H9 (cell line): ENCODE results near the gene RCAN1. TPM values are rescaled to one million over a fixed set of nuclear protein-coding genes. Genes with fewer than 3 reads are reported as not detected.

ENCODE experiments used
- DNase-seq: peaks from one replicate; pipeline ENCODE4 v3.0.0-alpha.2; 2017
- H2AFZ ChIP-seq: one replicate; pipeline ENCODE4 v1.6.1; 2013; ENCODE audit warnings: mild to moderate bottlenecking, low read length, control low read depth, moderate library complexity
- H2AK5ac ChIP-seq: 2 replicates; pipeline ENCODE4 v1.6.1; 2013; ENCODE audit warnings: low read length, control low read depth, mixed read lengths; ENCODE audit not compliant: insufficient read length
- H2BK120ac ChIP-seq: one replicate; pipeline ENCODE4 v1.6.1; 2013; ENCODE audit warnings: low read depth, mild to moderate bottlenecking, low read length, control low read depth, inconsistent platforms; ENCODE audit not compliant: poor library complexity, severe bottlenecking
- H2BK12ac ChIP-seq: 2 replicates; pipeline ENCODE4 v1.6.1; 2013; ENCODE audit warnings: low read length, control low read depth, mixed read lengths, low read depth; ENCODE audit not compliant: insufficient read length
- H2BK15ac ChIP-seq: 2 replicates; pipeline ENCODE4 v1.6.1; 2013; ENCODE audit warnings: low read depth, low read length, control low read depth
- H2BK20ac ChIP-seq: one replicate; pipeline ENCODE4 v1.6.1; 2013; ENCODE audit warnings: low read depth, mild to moderate bottlenecking, low read length, control low read depth, inconsistent platforms; ENCODE audit not compliant: poor library complexity, severe bottlenecking
- H2BK5ac ChIP-seq: 2 replicates; pipeline ENCODE4 v1.6.1; 2013; ENCODE audit warnings: low read length, control low read depth, mixed read lengths; ENCODE audit not compliant: insufficient read length
- H3K14ac ChIP-seq: 2 replicates; pipeline ENCODE4 v1.6.1; 2013; ENCODE audit warnings: low read length, control low read depth; ENCODE audit not compliant: insufficient read depth
- H3K18ac ChIP-seq: 2 replicates; pipeline ENCODE4 v1.6.1; 2013; ENCODE audit warnings: low read depth, mild to moderate bottlenecking, mixed read lengths, low read length, control low read depth; ENCODE audit not compliant: insufficient read length
- H3K23ac ChIP-seq: 2 replicates; pipeline ENCODE4 v1.6.1; 2013; ENCODE audit warnings: low read length, control low read depth, mixed read lengths, low read depth; ENCODE audit not compliant: insufficient read length
- H3K23me2 ChIP-seq: 2 replicates; pipeline ENCODE4 v1.6.1; 2013; ENCODE audit warnings: low read depth, mild to moderate bottlenecking, mixed read lengths, low read length, control low read depth; ENCODE audit not compliant: insufficient read length, poor library complexity, severe bottlenecking
- H3K27ac ChIP-seq: 2 replicates; pipeline ENCODE4 v1.5.1; 2013; ENCODE audit warnings: low read length, control low read depth, mixed read lengths, low read depth; ENCODE audit not compliant: insufficient read length
- H3K27me3 ChIP-seq: 2 replicates; pipeline ENCODE4 v1.6.1; 2013; ENCODE audit warnings: low read length, control low read depth, inconsistent platforms; ENCODE audit not compliant: insufficient read depth
- H3K4ac ChIP-seq: 2 replicates; pipeline ENCODE4 v1.6.1; 2013; ENCODE audit warnings: low read depth, mild to moderate bottlenecking, control low read depth, inconsistent platforms, low read length, moderate library complexity
- H3K4me1 ChIP-seq: 2 replicates; pipeline ENCODE4 v1.6.1; 2013; ENCODE audit warnings: low read length, control low read depth, inconsistent platforms; ENCODE audit not compliant: insufficient read depth
- H3K4me2 ChIP-seq: 2 replicates; pipeline ENCODE4 v1.6.1; 2013; ENCODE audit warnings: low read length, control low read depth, mixed read lengths; ENCODE audit not compliant: insufficient read length, insufficient read depth
- H3K56ac ChIP-seq: 2 replicates; pipeline ENCODE4 v1.6.1; 2013; ENCODE audit warnings: low read depth, mild to moderate bottlenecking, mixed read lengths, low read length, control low read depth; ENCODE audit not compliant: insufficient read length
- H3K79me1 ChIP-seq: 2 replicates; pipeline ENCODE4 v1.6.1; 2013; ENCODE audit warnings: low read depth, mild to moderate bottlenecking, moderate library complexity, low read length, control low read depth, inconsistent platforms; ENCODE audit not compliant: insufficient read depth, poor library complexity, severe bottlenecking
- H3K79me2 ChIP-seq: 2 replicates; pipeline ENCODE4 v1.6.1; 2013; ENCODE audit warnings: low read length, control low read depth, inconsistent platforms; ENCODE audit not compliant: insufficient read depth
- H3K9ac ChIP-seq: 2 replicates; pipeline ENCODE4 v1.6.1; 2013; ENCODE audit warnings: low read length, control low read depth, mixed read lengths; ENCODE audit not compliant: insufficient read length; ENCODE audit errors: extremely low read depth
- H3K9me3 ChIP-seq: one replicate; pipeline ENCODE4 v1.6.1; 2013; ENCODE audit warnings: low read depth, low read length, inconsistent platforms; ENCODE audit not compliant: control insufficient read depth
- H3T11ph ChIP-seq: one replicate; pipeline ENCODE4 v1.6.1; 2013; ENCODE audit warnings: mild to moderate bottlenecking, low read length, control low read depth, inconsistent platforms
- H4K20me1 ChIP-seq: one replicate; pipeline ENCODE4 v1.6.1; 2013; ENCODE audit not compliant: control insufficient read depth, insufficient read length, insufficient read depth
- H4K5ac ChIP-seq: 2 replicates; pipeline ENCODE4 v1.6.1; 2013; ENCODE audit warnings: low read depth, mild to moderate bottlenecking, mixed read lengths, low read length, control low read depth; ENCODE audit not compliant: insufficient read length
- H4K8ac ChIP-seq: replicated peaks from 2 replicates; pipeline ENCODE4 v1.6.1; 2013; ENCODE audit warnings: low read length, control low read depth, mixed read lengths, low read depth; ENCODE audit not compliant: insufficient read length
- H4K91ac ChIP-seq: 2 replicates; pipeline ENCODE4 v1.6.1; 2013; ENCODE audit warnings: low read depth, mild to moderate bottlenecking, moderate library complexity, mixed read lengths, low read length, control low read depth; ENCODE audit not compliant: insufficient read length
- H3K27ac Mint-ChIP-seq, 3 experiments: 2 replicates in 2 of 3; 3 replicates in 1 of 3; pipeline ENCODE4 v1.8.0; 2020 to 2021; ENCODE audit warnings: mixed read lengths in 3 of 3, mild to moderate bottlenecking in 1 of 3, moderate library complexity in 1 of 3
- H3K27me3 Mint-ChIP-seq: 2 replicates; pipeline ENCODE4 v1.8.0; 2021; ENCODE audit warnings: low read depth, mild to moderate bottlenecking, moderate library complexity, mixed read lengths
- H3K36me3 Mint-ChIP-seq, 3 experiments: 2 replicates in 2 of 3; 3 replicates in 1 of 3; pipeline ENCODE4 v1.8.0; 2020 to 2021; ENCODE audit warnings: low read depth in 3 of 3, mixed read lengths in 3 of 3; ENCODE audit not compliant: insufficient read depth in 1 of 3
- H3K4me1 Mint-ChIP-seq, 2 experiments: 2 replicates each; pipeline ENCODE4 v1.8.0; 2020; ENCODE audit warnings: mixed read lengths in 2 of 2
- H3K4me3 Mint-ChIP-seq, 2 experiments: 2 replicates in 1 of 2; 3 replicates in 1 of 2; pipeline ENCODE4 v1.8.0; 2020 to 2021; ENCODE audit warnings: mild to moderate bottlenecking in 2 of 2, mixed read lengths in 2 of 2, moderate library complexity in 1 of 2
- H3K9me3 Mint-ChIP-seq, 2 experiments: 2 replicates in 1 of 2; 3 replicates in 1 of 2; pipeline ENCODE4 v1.8.0; 2020; ENCODE audit warnings: mild to moderate bottlenecking in 2 of 2, mixed read lengths in 2 of 2, moderate library complexity in 1 of 2
- WGBS: extraction: QIAGEN DNeasy Blood & Tissue Kit; methylation state at CpG from one replicate; pipeline ENCODE4 v1.1.7; 2013; ENCODE audit warnings: missing lambda C conversion rate, low lambda C conversion rate, mixed read lengths; ENCODE audit not compliant: insufficient read length; ENCODE audit errors: extremely low coverage; 5-methylcytosine and 5-hydroxymethylcytosine counted together
- total RNA-seq: library from RNA; stranded (reverse); gene quantifications from 2 replicates; pipeline ENCODE4 v1.2.1, GENCODE V29; 2021
- TF ChIP-seq, protein P1 (sequence below): fragments of 200-600 bp; sonication (generic); conservative IDR thresholded peaks from 3 replicates; pipeline ENCODE4 v1.8.0; 2021; ENCODE audit warnings: antibody characterized with exemption, mild to moderate bottlenecking

The RCAN1 gene
- total RNA-seq, 1 experiment from 2014 or later, result 7.0 TPM

GRCh38 chr21:34535886-34536285, 79.0 kb downstream of the RCAN1 start:
- WGBS, result no CpG with 5 or more reads among the region's 3 CpGs
- Histone ChIP-seq H3K79me2 (no peaks in the 10 kb centered on the region), H3K9ac (no peak overlapping the region), H3T11ph (no peak overlapping the region), H2BK15ac (no peak overlapping the region), H2BK20ac (no peak overlapping the region), H2AFZ (no peak overlapping the region), H3K27me3 (no peaks in the 10 kb centered on the region), H4K91ac (no peak overlapping the region), H3K56ac (no peak overlapping the region), H3K79me1 (no peaks in the 10 kb centered on the region), H3K18ac (no peak overlapping the region), H3K4me2 (no peak overlapping the region), H4K8ac (no peak overlapping the region), H3K27ac (no peak overlapping the region), H3K23me2 (no peaks in the 10 kb centered on the region), H3K14ac (no peak overlapping the region), H2AK5ac (no peak overlapping the region), H3K23ac (no peak overlapping the region), H2BK120ac (no peak overlapping the region), H2BK12ac (no peak overlapping the region), H3K9me3 (no peaks in the 10 kb centered on the region), H4K20me1 (no peaks in the 10 kb centered on the region), H2BK5ac (no peak overlapping the region), H3K4me1 (peaks cover 2% of the 10 kb centered on the region; the same call in 1 of the 2 replicates), H3K4ac (no peak overlapping the region), H4K5ac (no peak overlapping the region)
- Mint-ChIP-seq H3K27ac (no peak overlapping the region), H3K4me1 (peaks cover 11 to 12% of the 10 kb centered on the region in 2 experiments), H3K36me3 (no peaks in the 10 kb centered on the region; a peak in 1 of 7 replicates), H3K27me3 (peaks cover 2% of the 10 kb centered on the region; the same call in 1 of the 2 replicates), H3K9me3 (no peaks in the 10 kb centered on the region; a peak in 2 of 5 replicates), H3K4me3 (no peak overlapping the region)
- DNase-seq, result no peak
- TF ChIP-seq, protein P1, sequence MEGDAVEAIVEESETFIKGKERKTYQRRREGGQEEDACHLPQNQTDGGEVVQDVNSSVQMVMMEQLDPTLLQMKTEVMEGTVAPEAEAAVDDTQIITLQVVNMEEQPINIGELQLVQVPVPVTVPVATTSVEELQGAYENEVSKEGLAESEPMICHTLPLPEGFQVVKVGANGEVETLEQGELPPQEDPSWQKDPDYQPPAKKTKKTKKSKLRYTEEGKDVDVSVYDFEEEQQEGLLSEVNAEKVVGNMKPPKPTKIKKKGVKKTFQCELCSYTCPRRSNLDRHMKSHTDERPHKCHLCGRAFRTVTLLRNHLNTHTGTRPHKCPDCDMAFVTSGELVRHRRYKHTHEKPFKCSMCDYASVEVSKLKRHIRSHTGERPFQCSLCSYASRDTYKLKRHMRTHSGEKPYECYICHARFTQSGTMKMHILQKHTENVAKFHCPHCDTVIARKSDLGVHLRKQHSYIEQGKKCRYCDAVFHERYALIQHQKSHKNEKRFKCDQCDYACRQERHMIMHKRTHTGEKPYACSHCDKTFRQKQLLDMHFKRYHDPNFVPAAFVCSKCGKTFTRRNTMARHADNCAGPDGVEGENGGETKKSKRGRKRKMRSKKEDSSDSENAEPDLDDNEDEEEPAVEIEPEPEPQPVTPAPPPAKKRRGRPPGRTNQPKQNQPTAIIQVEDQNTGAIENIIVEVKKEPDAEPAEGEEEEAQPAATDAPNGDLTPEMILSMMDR, result no peak
